TTC549 (cell line): ENCODE results near the gene ABR.
"Not testable (repeated sequence)": the region's sequence is repeated elsewhere in the genome, so short reads cannot be mapped to it uniquely, and the experiment has no call there.

ENCODE experiments used
- FAIRE-seq: peaks from 2 replicates; lab custom pipeline; 2012; peaks lifted over from hg19 to GRCh38; lab: Jason Lieb, UNC

Gene ABR

DNA sequence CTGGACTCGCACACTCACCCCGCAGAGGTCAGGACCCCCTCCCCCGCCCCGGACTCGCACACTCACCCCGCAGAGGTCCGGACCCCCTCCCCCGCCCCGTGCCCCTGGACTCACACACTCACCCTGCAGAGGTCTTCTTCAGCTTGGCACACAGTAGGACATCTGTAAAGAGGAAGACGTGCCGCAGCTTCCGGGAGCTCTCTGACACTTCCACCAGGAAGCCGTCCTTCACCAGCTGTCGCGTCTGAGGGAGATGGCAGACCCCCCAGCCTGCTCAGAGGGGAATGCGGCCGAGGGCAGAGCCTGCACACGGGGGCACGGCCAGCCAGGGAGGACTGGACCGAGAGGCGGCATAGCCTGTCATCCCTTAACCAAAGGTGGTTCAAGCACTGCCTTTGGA lies 109.9 kb downstream of the ABR start:
- no peak for FAIRE-seq

DNA sequence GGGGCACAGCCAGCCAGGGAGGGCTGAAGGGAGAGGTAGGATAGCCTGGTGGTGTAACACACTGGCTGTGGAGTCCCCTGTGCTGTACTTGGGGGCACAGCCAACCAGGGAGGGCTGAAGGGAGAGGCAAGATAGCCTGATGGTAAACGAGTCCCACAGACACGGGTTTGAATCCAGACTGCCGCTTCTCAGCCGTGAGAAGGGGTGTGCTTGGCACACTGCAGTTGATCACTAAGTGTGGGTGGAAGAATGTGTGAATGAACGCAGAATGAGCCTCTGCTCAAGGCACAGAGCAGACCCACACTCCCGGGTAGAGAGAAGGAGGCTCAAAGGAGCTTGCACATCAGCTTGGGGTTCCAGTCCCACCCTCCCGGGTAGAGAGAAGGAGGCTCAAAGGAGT lies 111.4 kb downstream of the ABR start:
- no peak for FAIRE-seq

DNA sequence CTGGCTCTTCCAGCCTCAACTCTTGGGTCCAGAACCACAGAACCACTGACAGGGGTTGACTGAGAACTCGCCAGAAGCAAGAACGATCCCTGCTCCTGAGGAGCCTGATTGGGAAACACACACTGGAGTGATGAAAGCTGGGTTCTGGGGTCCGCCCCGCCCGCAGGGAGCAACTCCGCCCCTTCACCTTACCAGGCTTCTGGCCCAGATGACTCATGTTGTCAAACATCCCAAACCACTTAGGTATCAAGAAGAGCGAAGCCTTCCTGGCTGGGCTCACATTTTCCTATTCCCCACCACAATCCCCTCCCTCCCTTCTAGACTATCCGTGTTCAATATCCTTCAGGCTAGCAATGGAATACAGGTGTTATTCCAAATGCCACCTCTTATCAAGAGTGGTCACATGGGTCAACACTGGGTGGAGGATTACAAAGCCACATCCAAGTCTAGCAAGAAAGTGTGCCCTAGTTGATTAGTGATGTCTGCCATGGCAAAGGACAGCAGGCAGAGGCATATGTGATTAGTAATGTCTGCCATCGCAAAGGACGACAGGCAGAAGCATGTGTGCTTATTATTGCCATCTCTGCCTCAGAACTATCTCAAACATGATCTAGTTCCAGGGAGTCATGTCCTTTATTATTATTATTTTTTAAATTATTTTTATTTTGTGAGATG lies 112.4 kb downstream of the ABR start:
- FAIRE-seq = no peak

DNA sequence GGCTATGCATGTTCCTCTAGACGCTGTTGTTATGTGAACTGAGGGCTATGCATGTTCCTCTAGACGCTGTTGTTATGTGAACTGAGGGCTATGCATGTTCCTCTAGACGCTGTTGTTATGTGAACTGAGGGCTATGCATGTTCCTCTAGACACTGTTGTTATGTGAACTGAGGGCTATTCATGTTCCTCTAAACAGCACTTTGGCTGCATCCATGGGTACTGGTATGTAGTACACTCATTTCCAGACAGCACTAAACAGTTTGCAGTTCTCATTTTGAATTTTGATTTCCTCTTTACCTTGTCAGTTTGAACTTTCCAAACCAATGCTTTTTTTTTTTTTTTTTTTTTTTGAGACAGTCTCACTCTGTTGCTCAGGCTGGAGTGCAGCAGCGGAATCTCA lies 114.4 kb downstream of the ABR start:
- not testable (repeated sequence) for FAIRE-seq

DNA sequence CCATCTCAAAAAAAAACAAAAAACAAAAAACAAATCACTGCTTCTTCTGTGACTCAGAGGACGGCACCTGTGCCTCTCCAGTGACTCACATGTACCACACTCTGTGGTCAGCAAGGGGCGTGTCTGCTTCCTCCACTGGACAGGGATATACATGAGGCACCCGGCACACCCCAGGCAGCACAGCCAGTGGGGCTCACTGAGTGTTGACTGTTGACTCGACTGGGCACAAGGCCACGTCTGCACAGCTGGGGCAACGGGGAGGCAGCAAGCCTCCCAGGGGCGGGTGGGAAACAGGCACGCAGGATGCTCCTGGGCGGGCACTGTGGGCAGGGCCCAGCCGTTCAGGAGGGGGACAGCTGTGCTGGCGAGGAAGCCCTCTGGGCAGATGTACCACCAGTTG lies 118.8 kb downstream of the ABR start:
- no peak for FAIRE-seq

DNA sequence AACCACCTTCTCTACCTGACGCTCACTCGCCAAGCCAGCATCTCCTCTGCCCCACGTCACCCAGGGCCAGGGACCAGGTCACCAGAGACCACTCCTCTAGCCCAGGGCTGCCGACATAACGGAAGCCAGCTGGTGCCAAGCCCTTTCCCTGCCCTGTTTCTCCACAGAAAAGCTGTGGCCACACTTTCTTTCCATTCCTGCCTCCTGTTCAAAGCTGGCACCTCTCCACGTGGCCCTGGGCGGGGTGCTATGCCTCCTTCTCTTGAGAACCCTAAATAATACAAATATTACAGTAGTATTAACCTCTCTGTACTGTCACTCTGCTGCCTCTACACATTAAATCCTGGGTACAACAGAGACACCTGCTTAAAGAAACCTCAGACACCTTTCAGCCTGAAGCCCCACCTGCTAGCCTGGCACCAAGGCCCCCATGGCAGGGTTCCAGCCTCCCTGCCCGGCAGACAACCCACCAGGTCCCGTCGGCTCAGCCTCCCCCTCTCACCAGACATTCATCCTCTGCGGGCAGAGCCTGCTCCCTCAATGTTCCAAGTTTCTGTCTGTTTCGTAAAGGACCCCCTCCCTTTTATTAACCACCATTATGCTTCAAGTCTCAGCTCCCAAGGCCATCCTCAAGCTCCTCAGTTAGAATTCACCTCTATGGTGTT lies 120.5 kb downstream of the ABR start:
- no peak for FAIRE-seq

DNA sequence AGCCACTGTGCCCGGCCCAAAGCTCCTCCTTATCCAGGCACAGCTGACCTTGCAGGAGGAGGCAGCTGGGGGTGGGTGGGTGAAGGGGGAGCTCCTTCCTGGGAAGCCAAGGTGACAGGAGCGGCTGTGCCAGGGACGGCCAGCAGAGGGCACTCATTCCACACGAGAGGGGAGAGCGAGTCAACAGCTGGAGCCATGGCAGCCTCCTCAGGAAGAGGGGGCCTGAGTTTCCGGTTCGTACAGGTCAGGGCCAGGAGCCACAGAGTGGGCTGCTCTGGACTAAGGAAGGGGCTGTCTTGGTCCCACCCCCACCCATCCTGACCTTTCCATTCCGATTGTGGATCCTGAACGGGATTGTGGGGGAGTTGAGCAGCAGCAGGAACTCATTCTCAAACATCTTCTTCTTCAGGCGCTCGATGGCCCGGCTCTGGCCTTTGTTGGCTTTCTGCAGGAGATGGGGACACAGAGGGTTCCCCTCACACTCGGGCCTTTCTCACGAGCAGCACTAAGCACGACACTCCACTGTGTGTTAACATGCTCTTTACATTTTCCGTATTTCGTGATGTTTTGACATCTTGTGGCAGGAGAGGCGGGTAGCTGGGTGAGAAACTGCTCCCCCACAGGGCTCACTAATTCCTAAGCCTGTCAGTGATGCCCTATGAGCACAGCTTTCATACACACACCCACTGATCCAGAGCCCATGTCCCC lies 121.2 kb downstream of the ABR start:
- FAIRE-seq = no peak

DNA sequence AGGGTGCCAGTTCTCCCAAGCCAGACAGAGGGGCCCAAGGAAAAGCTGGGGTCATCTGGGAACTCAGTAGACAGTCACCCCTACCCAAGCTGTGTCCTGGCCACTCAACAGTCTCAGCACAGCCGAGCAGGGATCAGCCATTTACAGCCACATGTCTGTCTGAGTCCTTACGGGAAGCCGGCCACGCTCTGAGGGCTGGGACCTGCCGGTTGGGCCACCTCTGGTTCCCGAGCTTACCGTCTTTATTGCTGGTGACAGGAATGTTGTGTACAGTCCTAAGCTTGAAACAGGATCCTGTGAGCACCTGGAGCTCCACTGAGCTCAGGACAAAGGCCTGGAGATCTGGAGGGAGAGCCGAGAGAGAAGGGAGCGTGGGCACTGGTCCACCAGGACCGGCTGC lies 123.0 kb downstream of the ABR start:
- FAIRE-seq = no peak

DNA sequence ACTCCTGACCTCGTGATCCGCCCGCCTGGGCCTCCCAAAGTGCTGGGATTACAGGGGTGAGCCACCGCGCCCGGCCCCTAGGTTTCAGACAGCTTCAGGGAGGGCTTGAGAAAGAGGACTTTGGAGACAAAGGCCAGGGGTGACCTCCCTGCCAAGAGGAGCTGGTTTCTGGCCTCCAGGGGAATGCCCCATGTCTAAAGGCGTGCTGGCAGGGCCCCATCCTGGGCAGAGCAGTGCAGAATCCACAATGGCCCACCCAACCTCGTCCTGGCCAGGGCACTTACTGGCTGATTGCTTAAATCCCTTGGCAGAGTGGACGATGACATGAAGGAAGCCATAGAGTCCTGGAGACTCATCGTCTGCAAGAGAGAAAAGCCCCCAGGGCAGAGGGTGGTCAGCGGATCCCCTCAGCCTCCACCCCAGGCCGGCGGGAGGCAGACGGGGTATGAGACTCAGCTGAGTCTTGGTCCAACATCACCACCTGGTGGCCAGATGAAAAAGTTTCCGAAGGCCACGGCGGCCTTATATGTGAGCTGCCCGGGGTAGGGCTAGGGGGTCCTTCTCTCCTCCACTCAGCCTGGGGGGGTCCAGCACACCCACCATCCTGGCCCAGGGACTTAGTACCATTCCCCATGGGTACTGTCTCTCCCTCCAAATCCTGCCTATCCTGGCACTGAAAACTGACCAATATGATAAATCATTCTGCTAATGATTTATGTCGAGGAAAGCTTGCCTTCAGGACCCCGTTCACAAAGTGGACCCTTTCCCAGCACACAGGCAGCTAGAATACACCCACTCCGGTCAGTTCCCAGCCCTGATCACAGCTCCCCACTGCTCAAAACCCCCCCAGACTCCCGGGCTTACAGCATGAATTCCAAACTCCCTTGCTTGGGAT lies 123.8 kb downstream of the ABR start:
- FAIRE-seq = no peak

DNA sequence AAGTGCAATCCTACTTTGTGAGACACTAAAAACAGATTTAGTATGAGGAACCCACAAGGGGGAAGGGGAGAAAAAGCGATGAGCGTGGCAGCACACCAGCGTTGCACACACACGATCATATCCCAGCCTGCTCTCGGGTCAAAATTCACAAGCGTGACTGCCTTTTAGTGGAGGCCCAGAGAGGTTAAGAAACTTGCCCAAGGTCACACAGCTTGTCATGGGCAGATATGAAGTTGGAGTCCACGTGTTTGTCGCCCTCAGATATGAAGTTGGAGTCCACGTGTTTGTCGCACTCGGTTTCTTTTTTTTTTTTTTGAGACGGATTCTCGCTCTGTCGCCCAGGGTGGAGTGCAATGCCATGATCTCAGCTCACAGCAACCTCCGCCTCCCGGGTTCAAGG lies 124.5 kb downstream of the ABR start:
- no peak for FAIRE-seq

DNA sequence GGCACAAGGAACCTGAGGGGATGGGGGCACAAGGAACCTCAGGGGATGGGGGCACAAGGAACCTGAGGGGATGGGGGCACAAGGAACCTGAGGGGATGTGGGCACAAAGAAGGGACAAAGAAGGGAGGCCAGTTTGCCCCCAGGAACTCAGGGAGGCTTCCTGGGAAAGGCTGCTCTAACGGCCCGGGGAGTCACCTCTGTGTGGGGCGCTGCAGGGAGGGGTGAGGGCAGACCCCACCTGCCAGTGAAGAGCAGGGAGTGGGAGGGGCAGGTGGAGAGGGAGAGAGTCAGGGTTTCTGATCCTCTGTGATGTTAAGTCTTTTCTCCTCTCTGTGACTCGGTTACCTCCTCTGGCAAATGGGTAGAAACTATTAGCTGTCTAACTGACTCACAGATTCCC lies 125.1 kb downstream of the ABR start:
- no peak for FAIRE-seq

DNA sequence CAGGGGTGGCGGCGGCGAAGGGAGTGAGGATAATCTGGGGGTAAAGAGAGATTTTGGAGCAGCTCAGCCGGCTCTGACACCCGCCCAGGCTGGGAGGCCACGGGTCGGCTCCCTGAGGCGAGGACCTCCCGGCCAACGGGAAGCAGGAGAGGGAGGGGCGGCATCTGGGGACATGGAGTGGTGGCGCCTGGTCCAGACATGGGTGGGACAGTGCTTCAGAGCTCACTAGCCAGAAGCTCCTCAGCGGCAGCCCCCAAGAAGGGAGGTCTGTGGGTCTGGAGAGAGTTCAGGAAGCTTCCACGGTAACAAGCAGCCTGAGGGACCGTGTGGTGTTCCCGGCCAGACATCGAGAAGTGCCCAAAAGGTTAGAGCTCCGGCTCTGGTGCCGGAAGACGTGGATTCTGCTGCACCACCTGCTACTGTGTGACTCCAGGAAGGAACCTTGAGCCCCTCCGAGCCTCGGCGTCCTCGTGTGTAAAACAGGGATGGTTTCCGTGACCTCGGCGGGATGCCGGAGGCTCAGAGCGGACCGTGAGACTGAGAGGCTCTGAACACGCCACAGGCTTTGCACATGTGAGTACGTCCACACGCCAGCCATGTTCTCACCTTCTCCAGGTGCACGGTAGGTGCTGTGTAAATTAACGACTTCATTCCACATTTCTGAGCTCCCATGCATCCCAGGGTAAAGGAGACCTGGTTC lies 126.0 kb downstream of the ABR start:
- FAIRE-seq = no peak

DNA sequence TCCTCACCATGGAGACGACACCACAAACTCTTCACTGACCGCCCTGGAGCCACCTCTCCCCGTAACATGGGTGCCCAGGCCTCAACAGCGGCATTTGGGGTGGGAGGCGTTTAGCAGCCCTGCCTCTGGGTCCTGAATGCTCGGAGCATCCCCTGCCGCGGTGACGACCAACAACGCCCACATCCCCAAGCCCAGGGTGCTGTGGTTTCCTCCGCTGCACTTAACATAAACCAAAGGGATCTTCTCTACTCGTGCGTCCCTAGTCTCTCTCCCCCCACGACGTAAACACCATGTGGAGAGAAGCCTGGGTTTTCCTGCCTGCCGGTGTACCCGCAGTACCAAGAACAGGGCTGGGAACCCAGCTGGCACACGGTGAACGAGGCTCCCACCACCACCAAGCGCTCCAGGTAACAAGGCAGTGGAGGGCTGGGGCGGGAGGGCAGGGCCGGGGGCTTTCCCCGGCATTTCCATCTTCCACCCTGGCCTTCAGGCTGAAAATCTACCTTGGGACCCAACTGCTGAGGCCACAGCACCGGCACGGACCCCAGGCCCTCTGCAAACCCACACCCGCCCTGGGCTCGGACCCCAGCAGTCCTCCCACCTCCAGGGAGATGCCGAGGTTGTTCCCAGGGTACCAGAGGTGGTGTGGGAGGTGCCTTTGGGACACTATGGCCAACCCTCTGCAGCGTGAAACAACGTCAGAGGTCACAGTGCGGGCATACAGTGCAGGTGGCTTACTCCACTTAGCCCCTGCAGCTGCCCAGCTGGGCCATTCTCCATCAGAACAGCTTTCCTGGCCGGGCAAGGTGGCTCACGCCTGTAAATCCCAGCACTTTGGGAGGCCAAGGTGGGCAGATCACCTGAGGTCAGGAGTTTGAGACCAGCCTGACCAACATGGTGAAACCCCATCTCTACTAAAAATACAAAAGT lies 128.5 kb downstream of the ABR start:
- no peak for FAIRE-seq

DNA sequence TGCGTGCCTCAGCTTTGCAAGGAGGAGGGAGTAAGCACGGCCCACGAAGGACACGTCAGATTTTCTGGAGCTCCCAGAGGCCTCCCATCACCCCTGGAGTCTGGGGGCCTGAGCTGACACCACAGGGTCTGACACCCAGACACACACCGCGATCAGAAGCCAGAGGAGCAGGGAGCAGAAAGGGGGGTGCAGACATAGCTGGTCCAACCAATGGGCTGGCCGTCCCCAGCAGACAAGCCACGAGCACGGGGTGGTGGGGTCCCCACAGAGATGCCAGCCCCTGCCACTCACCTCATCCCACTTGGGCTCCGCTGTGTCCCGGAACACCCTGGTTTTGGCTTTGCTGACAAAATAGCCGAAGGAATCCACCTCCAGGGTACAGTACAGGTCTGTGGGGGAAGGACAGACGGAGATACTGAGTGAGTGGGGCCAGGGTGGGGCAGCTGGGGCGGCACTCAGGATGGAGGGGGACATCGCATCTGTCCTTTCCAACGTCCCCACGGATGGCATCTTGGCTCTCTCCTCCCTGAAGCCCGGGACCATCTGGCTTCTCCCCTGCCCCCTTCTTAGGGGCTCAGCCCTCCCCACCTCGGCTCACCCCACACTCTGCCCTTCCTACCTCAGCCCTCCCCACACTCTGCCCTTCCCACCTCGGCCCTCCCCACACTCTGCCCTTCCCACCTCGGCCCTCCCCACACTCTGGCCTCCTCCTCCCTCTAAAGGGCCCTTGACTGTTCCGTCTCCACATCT lies 129.4 kb downstream of the ABR start:
- no peak for FAIRE-seq

DNA sequence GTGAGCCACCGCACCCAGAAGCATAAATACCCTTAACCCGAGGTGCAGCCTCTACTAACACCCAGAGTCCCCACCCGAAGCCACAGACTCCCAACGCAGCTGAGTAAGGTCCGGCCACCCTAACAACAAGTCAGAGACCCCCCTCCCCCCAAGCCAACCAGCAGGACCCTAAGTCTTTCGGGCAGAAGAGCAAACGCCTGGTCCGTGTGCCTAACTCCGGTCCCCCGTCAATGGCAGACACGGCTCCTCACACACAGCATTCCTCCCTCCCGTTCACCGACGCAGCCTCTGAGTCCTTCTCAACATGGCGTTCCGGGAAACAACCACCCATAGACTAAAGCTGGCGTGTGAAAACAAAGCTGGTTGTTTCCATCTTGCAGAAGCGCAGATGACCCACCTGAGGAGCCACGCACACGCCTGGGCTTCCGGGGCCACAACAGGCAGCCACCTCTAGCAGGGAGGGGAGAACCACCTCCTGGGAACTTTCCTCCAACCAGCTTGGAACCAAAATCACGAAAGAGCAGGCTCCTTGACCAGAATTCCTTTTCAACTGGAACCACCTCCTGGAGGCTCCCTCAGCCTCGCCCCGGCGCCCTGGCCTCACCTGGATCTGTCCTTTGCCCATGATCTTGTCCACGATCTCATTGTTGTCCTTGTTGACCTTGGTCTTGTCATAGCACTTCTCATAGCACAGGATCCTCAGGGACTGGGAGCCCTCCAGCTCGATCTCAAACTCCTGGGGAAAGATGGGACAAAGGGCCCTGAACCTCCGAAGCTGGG lies 130.1 kb downstream of the ABR start:
- FAIRE-seq = no peak

DNA sequence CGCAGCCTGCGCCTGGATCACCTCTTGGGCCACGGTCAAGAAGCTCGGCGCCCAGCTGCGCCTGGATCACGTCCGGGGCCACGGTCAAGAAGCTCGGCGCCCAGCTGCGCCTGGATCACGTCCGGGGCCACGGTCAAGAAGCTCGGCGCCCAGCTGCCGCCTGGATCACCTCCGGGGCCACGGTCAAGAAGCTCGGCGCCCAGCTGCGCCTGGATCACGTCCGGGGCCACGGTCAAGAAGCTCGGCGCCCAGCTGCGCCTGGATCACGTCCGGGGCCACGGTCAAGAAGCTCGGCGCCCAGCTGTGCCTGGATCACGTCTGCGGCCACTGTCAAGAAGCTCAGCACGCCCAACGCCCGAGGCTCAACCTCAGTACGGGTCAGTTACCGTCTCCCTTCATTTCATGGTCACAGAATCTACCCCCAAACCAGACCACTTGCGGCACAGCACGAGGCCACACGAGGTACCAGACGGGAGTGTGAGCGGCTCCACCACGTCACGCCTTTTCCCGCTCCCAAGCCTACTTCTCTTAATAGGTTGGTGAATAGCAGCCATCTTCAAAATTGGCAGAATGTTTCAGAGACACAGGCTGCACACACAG lies 131.2 kb downstream of the ABR start:
- FAIRE-seq = not testable (repeated sequence)

DNA sequence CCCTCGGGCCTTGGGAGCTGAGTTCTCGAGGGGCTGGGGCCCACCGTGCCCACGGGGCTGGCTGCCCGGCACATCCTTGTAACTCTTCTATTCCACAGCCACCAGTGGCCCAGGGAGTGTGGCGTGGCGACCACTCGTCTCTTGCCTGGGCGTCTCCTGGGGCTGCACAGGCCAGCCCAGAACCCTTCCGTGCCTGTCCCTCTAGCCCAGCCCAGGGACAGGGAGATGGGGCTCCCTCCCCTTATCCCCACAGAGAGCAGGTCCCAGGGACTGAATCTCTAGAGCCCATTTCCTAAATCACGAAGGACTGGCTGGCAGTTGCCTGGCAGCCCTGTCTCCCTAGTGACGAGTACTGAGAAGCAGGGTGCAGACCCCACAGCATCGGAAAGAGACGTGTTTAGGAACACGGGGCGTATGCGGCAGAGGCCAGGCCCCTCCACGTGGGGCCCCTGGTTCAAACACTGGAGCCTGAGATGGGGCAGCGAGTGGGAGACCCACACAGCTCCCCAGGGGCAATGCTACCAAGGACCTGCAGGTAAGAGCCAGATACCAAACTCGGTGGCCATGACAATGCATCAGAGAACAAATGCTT lies 131.8 kb downstream of the ABR start:
- no peak for FAIRE-seq

DNA sequence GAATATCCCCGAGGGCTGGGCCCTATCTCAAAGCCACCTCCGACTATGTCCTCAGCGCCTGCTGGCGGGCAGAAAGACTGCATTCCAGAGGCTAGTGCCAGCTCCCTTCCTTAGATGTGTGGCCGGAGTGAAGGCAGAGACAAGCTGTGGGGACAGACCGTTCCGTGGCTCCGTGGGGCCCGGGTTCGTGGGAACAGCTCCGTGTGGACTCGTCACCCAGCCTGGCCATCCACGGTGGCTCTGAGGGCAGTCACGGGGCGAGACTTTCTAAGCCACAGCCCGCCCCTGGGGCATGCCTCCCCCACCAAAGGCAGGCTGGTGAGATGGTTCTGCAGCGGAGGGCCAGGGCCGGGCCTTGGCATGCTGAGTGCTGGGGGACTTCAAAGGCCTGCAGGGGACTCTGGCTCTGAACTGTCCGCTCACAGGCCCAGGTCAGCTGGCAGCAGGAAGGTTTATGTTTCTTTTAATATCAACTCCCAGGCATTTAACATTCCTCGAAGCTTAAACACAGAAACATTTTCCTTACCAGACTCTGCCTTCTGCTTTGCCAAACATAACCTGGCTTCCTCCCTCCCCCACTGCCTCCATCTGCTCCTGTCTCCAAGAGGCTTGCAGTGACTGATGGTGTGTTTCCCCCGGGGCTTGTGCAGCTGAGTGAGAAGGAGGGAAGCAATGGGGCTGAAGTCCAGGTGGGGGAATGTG lies 132.5 kb downstream of the ABR start:
- no peak for FAIRE-seq
